Loucy (cell line): Measurements from ENCODE around the gene BBIP1.
"Not testable (repeated sequence)": the region's sequence is repeated elsewhere in the genome, so short reads cannot be mapped to it uniquely, and the experiment has no call there.

ENCODE experiments used
- H2AFZ ChIP-seq: fragments of 200-600 bp; sonication (generic); 2 replicates; pipeline ENCODE4 v1.6.0; 2016; ENCODE audit warnings: antibody characterized with exemption, mild to moderate bottlenecking, low read length, moderate library complexity
- H3F3A ChIP-seq: fragments of 200-600 bp; 2 replicates; pipeline ENCODE4 v1.6.0; 2016; ENCODE audit warnings: antibody characterized with exemption, low read depth, mild to moderate bottlenecking
- H3K27me3 ChIP-seq: fragments of 200-600 bp; sonication (generic); 2 replicates; pipeline ENCODE4 v1.6.1; 2014; ENCODE audit warnings: low read length, mild to moderate bottlenecking; ENCODE audit not compliant: insufficient read depth, poor library complexity, severe bottlenecking
- H3K36me3 ChIP-seq: fragments of 200-600 bp; sonication (generic); 2 replicates; pipeline ENCODE4 v1.6.1; 2016; ENCODE audit warnings: low read length; ENCODE audit not compliant: insufficient read depth
- H3K4me1 ChIP-seq: fragments of 200-600 bp; sonication (generic); 2 replicates; pipeline ENCODE4 v1.5.1; 2014; ENCODE audit warnings: low read length, mild to moderate bottlenecking; ENCODE audit not compliant: insufficient read depth, poor library complexity, severe bottlenecking
- H3K4me2 ChIP-seq: fragments of 200-600 bp; sonication (generic); 2 replicates; pipeline ENCODE4 v1.6.0; 2014; ENCODE audit warnings: antibody characterized with exemption, low read length, low read depth, mild to moderate bottlenecking; ENCODE audit not compliant: poor library complexity, severe bottlenecking
- H3K4me3 ChIP-seq: fragments of 200-600 bp; sonication (generic); 2 replicates; pipeline ENCODE4 v1.5.1; 2014; ENCODE audit warnings: low read length, mild to moderate bottlenecking, mixed read lengths; ENCODE audit not compliant: poor library complexity, severe bottlenecking
- H3K79me2 ChIP-seq: fragments of 200-600 bp; sonication (generic); 2 replicates; pipeline ENCODE4 v1.6.1; 2014; ENCODE audit warnings: low read length; ENCODE audit not compliant: insufficient read depth
- H3K9ac ChIP-seq: fragments of 200-600 bp; sonication (generic); 2 replicates; pipeline ENCODE4 v1.6.0; 2014; ENCODE audit warnings: mild to moderate bottlenecking, low read depth, low read length, moderate library complexity; ENCODE audit not compliant: poor library complexity, severe bottlenecking
- H3K9me2 ChIP-seq: fragments of 200-600 bp; sonication (generic); replicated peaks from 2 replicates; pipeline ENCODE4 v1.6.1; 2016; ENCODE audit warnings: low read depth, low read length, mixed read lengths
- H3K9me3 ChIP-seq: fragments of 200-600 bp; sonication (generic); 2 replicates; pipeline ENCODE4 v1.6.1; 2014; ENCODE audit warnings: mild to moderate bottlenecking, antibody characterized with exemption, low read length, low read depth; ENCODE audit not compliant: insufficient read depth
- H4K20me1 ChIP-seq: fragments of 200-600 bp; sonication (generic); 2 replicates; pipeline ENCODE4 v1.6.0; 2014; ENCODE audit warnings: antibody characterized with exemption, low read length, mild to moderate bottlenecking; ENCODE audit not compliant: insufficient read depth, poor library complexity, severe bottlenecking
- CTCF ChIP-seq: fragments of 200-600 bp; sonication (generic); conservative IDR thresholded peaks from 2 replicates; pipeline ENCODE4 v1.5.1; 2014; ENCODE audit warnings: mild to moderate bottlenecking, antibody characterized with exemption, low read length
- EZH2phosphoT487 ChIP-seq: fragments of 200-600 bp; IDR thresholded peaks from 2 replicates; pipeline ENCODE4 v1.6.1; 2018; ENCODE audit warnings: antibody characterized with exemption, mild to moderate bottlenecking, moderate library complexity, borderline replicate concordance

The BBIP1 gene

GRCh38 chr10:110916554-110917346 is 2.2 kb downstream of the BBIP1 start:
- no peaks in the 10 kb centered on the region for H3F3A ChIP-seq
- H3K9me3 ChIP-seq: no peaks in the 10 kb centered on the region
- peaks cover 19% of the 10 kb centered on the region for H3K4me1 ChIP-seq
- no peaks in the 10 kb centered on the region for H3K9me2 ChIP-seq
- no peaks in the 10 kb centered on the region for H3K36me3 ChIP-seq
- TF ChIP-seq CTCF: no peak
- no peak for TF ChIP-seq EZH2phosphoT487
- H3K9ac ChIP-seq: no peak overlapping the region
- peak overlapping the region; percentile 94 for H3K4me2 ChIP-seq
- H4K20me1 ChIP-seq: peaks cover 19% of the 10 kb centered on the region
- H3K4me3 ChIP-seq: no peak overlapping the region
- no peak overlapping the region for H2AFZ ChIP-seq
- H3K27me3 ChIP-seq: no peaks in the 10 kb centered on the region
- H3K79me2 ChIP-seq: peaks cover 33% of the 10 kb centered on the region

GRCh38 chr10:110915600-110915999 is 3.4 kb downstream of the BBIP1 start:
- H3K9me2 ChIP-seq, H4K20me1 ChIP-seq, H3K36me3 ChIP-seq, H3K27me3 ChIP-seq, H3K9me3 ChIP-seq, H3K9ac ChIP-seq, H3K4me2 ChIP-seq, H3K4me3 ChIP-seq, H2AFZ ChIP-seq, H3F3A ChIP-seq: not testable (repeated sequence)
- H3K79me2 ChIP-seq: peaks cover 22% of the 10 kb centered on the region
- peaks cover 13% of the 10 kb centered on the region for H3K4me1 ChIP-seq

- no peak for TF ChIP-seq CTCF
- TF ChIP-seq EZH2phosphoT487: no peak
- H3K4me2 ChIP-seq: no peak overlapping the region
- no peak overlapping the region for H3K4me3 ChIP-seq
- no peak overlapping the region for H2AFZ ChIP-seq
- H3F3A ChIP-seq: no peaks in the 10 kb centered on the region
- no peaks in the 10 kb centered on the region for H3K36me3 ChIP-seq
- no peaks in the 10 kb centered on the region for H3K9me2 ChIP-seq
- H4K20me1 ChIP-seq: peaks cover 2% of the 10 kb centered on the region
- H3K9ac ChIP-seq: no peak overlapping the region
- H3K79me2 ChIP-seq: peaks cover 16% of the 10 kb centered on the region
- no peaks in the 10 kb centered on the region for H3K9me3 ChIP-seq
- H3K27me3 ChIP-seq: no peaks in the 10 kb centered on the region
- peaks cover 13% of the 10 kb centered on the region for H3K4me1 ChIP-seq
Observed at GRCh38 chr10:110915035-110915434, 3.9 kb downstream of the BBIP1 start.

- Histone ChIP-seq H3K36me3 (no peaks in the 10 kb centered on the region), H4K20me1 (no peaks in the 10 kb centered on the region), H3K79me2 (peaks cover 14% of the 10 kb centered on the region), H3K9me2 (no peaks in the 10 kb centered on the region), H3F3A (no peaks in the 10 kb centered on the region), H3K27me3 (no peaks in the 10 kb centered on the region), H3K4me3 (no peak overlapping the region), H2AFZ (no peak overlapping the region), H3K4me2 (no peak overlapping the region), H3K4me1 (peaks cover 13% of the 10 kb centered on the region), H3K9ac (no peak overlapping the region), H3K9me3 (no peaks in the 10 kb centered on the region)
- TF ChIP-seq CTCF (no peak), EZH2phosphoT487 (no peak)
Observed at GRCh38 chr10:110914431-110914830, 4.5 kb downstream of the BBIP1 start.
